T-helper 1 cell treated with Interleukin-12 subunit alpha and Interleukin-12 subunit beta and Interleukin-4 antibody, amounts not matched to agents 30 ng/mL and 1 ng/mL, for 36 hours (primary cell): ENCODE measurements around the gene RPS27A. TPM values are rescaled to one million over a fixed set of nuclear protein-coding genes. Genes with fewer than 3 reads are reported as not detected.

ENCODE experiments used
- total RNA-seq: library from RNA; stranded (reverse); gene quantifications from 2 replicates; pipeline ENCODE4 v1.2.3, GENCODE V29; 2022

RPS27A gene
- total RNA-seq, 1 donor from 2014 or later: 852 TPM

Other genes with a start within 250 kb of the RPS27A start
- 71.3 and 81.2 TPM in 2 replicates for gene RTN4, start 182.2 kb upstream of the RPS27A start, total RNA-seq
- 16.1 and 17.0 TPM in 2 replicates for gene CLHC1, start 395 bp upstream of the RPS27A start, total RNA-seq
- gene MTIF2, start 36.5 kb downstream of the RPS27A start, total RNA-seq: 22.0 and 22.9 TPM in 2 replicates
- 6.8 and 7.2 TPM in 2 replicates for gene CCDC88A, start 187.2 kb downstream of the RPS27A start, total RNA-seq